GM18520 (cell line): Measurements from ENCODE around the gene NRL.
A peak's percentile ranks its signal among the peaks of the same experiment; 100 is the strongest.

Source experiments
- ATAC-seq: cut with Tn5 transposase; IDR thresholded peaks from one replicate; pipeline ENCODE4 v1.9.1; 2021; ENCODE audit not compliant: unreplicated experiment

Gene NRL

DNA sequence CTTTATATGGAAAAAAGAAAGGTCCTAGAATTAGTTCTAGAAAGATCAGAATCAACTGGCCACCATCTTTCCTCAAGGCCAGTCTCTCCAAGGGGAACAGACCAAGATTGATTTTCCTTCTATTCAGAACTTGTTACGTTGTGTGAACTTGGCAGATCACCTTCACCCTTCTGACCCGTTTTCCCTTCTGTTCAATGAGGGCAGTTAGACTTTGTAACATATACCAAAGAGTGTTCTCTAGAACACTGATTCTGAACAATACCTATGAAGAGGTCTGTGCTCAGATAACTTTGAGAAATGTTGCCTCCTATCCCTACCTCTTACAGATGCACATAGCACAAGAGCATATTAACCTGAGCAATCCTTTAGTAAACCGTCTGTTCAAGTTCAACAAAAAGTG lies 31.3 kb downstream of the NRL start:
- no peak for ATAC-seq

DNA sequence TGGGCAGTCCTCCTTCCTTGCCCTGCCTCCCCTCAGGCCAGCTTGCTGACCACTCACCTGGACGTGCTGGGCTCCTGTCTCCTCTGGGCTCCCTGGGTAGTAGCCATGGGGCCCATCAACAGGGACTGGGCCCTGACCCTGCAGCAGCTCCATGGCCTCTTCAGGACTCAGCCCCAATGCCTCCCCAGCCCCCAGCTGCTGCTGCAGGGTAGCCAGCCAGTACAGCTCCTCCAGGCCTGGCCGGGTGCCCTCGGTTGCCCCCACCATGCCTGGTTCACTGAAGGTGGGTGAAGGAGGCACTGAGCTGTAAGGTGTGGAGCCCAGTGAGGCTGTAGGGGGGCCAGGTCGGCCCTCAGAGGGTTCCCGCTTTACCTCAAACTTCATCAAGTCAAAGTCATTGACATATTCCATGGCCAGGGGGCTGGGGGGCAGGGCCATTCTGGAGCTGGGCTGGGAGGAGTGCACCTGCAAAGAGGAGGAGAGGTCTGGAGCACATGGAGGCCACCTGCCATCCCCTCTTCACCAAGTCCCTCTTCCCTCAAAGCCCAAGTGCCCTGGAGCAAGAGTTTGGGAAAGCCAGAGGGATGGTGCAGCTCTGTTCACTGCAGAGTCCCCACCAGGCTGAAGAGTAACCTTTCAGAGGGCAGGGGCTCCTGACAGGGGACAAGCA lies 32.2 kb downstream of the NRL start:
- ATAC-seq = no peak

DNA sequence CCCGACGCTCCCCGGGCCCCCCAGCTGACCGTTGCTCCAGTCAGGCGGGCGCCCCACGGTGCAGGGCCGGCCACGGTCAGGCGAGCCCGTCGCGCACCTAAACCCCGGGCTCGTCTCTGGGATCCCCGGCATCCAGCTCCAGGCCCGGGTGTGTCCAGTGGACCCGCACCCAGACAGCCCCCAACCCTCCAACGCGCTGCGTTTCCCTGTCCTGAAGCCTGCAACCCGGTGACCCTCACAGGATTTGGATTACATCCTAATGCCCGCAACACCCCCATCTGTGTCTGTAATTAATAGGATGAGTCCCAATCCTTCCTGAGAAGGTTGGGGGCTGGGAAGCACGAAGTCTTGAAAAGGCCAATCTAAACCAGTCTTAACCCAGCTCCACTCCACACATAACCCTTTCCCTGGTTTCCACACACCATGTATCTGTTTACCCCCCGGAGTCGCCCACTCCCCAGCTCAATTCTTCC lies 33.0 kb downstream of the NRL start:
- ATAC-seq = no peak

DNA sequence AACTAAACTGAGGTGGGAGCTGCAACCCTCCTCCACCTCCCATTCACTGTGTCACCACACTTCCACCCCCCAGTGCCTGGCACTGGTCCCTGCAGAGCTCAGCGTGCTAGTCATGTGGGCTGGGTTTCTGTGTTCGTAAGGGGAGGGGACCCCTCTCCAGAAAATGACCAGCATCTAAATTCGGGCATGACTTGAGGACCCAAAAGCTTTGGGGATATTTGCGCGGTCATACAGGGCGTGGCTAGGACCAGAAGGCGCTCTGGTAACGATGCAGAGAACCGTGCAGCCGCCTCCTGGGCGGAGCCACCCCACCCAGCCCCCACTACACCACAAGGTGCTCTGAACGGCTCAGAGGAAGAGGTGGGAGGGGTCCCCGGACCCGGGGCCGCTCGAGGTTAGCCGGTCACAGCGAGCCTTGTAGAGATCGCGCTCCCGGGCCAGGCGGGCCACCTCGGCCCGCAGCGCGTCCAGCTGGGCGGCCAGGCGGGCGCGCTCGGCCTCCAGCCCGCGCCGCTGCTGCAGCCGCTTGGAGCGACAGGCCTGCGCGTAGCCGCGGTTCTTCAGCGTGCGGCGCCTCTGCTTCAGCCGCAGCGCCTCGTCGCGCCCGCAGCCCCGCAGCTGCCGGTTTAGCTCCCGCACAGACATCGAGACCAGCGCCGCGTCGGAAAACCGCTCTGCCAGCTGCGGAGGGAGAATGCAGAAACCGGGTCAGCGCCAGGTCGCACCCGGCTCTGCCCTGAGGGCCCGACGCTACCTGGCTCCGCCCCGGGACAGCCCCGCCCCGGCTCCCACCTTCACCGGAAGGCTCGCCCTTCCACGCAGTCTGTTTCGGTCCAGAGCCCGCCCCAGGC lies 33.6 kb downstream of the NRL start:
- peak; percentile 76 for ATAC-seq

DNA sequence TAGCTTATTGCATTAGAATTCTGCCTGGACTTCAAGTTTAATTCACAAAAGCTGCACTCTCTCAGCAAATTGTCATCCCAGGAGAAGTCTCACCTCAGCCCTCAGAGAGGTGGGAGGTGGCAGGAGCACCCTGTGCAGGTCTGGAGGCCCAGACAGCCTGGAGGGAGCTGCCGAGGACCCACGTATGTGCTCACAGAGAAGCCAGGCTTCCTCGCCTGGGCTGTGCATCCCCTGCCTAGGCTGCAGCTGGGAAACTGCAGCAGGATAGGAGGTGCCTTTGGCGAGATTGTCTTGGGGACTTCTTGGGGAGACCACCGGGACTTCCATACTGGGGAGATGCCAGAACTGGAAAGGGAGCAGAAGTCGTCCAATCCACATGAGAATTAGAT lies 34.6 kb downstream of the NRL start:
- no peak for ATAC-seq

DNA sequence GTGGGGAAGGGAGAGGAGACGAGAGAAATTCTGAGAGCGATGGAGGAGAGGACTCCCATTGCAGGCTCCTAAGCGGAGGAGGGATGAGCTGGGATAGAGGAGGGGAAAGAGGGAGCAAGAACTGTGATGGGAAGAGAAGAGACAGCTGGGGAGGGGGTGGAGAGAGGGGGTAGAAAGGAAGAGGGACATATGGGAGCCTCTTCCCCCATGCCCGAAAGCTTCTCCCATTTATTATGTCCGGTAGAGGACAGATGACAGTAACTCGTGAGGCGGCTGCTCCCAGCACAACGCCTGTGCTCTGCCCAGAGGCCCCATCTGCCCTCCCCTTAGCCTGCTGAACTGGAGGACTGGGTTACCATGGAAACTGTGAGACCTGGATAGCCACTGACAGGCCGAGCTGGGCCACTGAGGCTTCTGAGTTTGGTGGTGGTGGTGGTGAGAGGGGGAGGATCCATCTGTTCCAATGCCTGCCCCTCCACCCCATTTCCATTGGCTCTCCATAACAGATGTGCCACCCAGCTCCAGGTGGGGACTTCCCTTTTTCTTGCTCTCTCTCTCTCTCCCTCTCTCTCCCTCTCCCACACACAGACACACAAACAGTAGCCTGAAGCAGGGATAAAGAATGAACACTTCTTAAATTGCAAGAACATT lies 35.1 kb downstream of the NRL start:
- no peak for ATAC-seq

DNA sequence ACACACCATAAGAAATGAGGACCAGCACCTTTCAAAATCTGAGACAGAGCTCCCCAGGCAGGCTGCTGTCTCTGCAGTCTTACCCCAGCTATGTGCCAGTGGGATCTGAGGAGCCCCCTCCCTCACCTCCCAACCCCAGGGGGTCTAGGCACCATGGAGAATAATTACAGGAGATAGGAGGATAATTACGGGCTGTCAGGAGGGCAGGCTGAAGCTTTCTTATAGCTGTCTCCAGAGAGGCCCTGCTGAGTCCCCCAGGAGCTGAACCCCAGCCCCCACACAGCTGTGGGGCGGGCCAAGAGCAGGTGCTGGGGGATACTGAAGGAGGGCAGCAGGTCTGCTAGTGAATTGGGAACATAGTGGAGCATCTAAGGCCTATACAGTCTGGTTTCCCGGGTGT lies 36.6 kb downstream of the NRL start:
- ATAC-seq = no peak

DNA sequence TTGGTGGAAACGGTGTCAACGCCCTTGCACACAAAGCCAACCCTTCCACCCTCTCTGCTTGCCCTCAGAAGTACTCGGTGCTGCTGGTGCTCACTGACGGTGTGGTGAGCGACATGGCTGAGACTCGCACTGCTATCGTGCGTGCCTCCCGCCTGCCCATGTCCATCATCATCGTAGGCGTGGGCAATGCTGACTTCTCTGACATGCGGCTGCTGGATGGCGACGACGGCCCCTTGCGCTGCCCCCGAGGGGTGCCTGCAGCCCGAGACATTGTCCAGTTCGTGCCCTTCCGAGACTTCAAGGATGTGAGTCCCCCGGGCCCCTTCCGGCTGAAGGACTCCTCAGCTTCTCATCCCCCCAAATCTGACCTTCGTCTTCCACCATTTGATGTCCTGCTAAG lies 37.7 kb downstream of the NRL start:
- no peak for ATAC-seq

DNA sequence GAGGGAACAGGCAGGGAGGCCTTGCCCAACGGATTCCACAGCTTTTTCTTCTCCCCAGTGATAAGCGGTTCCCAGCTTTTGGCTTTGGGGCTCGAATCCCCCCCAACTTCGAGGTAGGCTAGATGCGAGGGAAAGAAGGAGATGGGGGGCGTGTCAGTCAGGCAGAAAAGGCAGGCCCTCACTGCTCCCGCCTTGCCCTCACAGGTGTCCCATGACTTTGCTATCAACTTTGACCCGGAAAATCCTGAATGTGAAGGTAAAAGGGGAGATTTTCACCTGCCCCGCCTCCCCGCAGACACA lies 38.5 kb downstream of the NRL start:
- no peak for ATAC-seq

DNA sequence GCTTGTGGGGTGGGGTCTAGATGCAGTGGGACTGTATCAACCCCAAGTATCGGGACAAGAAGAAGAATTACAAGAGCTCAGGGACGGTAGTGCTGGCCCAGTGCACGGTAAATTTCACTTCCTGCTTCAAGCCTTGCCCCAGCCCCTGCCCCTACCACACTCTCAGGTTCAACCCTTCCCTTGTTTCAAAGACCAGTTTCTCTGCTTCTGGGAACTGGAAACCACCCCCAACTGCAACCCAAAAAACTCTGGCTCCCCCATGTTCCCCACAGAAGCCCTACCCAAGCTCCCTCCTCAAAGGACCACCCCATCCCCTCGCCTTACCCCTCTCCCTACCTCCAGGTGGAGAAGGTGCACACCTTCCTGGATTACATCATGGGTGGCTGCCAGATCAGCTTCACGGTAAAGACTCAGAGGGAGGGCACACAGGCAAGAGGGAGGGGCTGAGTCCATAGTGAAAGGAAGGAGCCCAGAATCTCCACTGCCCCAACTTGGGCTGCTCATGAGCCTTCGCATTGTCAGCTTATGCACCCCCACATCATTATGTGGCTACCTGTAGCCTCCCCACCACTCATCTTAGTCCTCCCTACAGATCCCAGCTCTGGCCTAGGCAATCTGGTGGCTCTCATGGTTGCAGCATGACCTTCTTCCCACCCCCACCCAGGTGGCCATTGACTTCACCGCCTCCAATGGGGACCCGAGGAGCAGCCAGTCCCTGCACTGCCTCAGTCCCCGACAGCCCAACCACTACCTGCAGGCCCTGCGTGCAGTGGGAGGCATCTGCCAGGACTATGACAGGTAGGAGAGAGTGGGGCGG lies 39.1 kb downstream of the NRL start:
- no peak for ATAC-seq

DNA sequence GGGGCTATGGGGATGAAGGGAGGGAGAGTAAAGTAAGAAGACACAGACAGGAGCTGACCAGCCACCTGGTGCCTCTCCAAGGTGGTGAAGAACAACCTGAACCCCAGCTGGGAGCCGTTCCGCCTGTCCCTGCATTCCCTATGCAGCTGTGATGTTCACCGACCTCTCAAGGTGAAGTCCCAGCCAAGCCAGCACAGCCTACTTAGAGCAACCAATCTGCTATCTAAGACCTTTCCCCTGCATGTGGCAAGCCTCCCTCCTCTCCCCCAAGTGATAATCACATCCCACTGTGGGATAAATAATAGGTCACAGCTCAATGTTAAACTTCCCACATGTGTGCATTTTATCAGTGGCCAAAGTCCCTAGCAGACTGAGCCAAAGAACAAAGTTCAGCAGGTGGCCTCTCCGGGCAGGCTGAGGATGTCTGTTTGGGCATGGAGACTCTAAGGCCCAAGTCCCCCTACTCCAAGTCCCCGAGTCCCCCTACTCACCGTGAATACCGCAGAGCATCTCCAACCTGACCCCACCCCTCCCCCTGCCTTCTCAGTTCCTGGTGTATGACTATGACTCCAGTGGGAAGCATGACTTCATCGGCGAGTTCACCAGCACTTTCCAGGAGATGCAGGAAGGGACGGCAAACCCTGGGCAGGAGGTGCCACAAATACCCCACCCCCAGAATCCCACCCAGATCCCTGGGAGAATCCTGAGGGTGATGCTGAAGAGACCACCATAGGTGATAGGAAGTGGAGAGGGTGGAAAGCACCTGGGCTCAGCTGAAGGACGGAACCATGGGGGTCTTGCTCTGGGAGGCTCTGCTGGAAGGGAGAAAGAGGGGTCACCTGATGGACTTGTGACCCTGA lies 39.9 kb downstream of the NRL start:
- no peak for ATAC-seq

DNA sequence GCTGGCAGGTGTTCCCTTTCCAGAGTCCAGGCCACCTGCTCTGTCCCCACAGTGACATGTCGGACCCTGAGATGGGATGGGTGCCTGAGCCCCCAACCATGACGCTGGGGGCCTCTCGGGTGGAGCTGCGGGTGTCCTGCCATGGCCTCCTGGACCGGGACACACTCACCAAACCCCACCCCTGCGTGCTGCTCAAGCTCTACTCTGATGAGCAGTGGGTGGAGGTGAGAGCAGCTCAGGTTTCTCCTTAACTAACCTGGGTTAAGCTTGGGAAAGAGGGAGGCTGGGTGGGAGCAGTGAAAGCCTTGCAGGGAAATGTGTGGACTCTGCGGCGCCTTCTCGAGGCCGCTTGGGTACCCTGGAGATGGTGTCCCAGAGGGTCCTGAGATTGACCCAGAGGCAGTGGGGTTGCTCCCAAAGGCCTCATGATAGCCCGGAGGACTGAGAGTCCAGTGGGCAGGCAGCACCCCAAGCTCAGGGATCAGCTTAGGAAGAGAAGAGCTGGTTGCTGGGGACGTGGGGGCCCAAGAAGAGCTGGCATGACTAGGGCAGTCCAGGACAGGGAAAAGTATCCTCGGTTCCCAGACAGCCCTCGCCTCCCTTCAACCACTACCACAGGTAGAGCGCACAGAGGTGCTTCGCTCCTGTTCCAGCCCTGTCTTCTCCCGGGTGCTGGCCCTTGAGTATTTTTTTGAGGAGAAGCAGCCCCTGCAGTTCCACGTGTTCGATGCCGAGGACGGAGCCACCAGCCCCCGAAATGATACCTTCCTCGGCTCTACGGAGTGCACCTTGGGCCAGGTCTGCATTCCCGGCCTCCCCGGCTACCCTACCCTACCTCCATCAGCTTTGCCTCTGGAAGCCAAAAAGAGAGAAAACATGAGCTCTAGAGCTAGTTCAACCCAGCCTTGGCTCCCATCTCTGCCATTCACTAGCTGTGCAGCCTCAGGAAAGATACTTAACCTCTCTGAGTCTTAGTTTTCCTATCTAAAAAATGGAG lies 41.6 kb downstream of the NRL start:
- no peak for ATAC-seq

DNA sequence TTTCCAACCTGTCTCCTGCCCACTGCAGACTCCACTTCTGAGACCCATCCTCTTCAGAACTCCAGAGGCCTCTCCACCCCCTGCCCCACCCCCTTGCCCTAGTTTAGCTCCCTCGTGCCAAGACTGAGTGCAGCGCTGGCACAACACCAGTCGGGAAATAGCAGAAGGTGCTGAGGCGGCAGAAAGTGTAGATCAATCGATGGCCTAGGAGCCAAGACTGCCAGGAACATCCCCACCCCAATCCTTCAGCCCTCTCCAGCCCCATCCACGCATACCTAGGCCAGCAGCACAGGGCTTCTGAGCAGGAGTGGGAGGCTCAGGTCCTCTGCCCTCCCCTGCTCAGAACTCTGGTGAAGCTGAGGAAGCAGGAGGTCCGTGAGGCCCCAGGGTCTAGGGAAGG lies 42.3 kb downstream of the NRL start:
- no peak for ATAC-seq

DNA sequence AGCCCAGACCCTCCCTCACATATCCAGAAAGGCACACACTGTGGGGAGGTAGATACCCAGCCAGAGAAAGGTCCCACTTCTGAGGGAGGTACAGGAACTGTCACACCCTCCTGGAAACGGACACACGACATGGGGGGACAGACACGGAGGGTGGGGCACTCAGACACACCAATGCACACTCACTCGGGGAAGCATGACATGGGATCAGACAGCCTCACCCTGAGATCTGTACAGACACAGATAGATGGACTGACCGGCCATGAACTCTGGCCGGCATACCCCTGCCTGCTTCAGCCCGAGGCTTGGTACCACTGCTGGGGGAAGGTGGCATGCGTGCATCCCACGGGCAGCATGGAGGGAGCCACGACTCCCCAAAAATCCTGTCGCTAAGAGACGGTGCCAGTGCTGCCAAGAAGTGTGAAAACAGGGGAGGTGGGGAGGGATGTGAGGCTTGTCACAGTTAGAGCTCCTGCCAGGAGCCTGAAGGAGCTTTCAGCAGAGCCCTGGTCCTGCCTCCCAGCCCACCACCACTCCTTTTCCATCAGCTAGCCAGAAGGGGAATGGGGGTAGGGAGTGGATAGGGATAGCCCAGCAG lies 42.8 kb downstream of the NRL start:
- ATAC-seq = no peak

DNA sequence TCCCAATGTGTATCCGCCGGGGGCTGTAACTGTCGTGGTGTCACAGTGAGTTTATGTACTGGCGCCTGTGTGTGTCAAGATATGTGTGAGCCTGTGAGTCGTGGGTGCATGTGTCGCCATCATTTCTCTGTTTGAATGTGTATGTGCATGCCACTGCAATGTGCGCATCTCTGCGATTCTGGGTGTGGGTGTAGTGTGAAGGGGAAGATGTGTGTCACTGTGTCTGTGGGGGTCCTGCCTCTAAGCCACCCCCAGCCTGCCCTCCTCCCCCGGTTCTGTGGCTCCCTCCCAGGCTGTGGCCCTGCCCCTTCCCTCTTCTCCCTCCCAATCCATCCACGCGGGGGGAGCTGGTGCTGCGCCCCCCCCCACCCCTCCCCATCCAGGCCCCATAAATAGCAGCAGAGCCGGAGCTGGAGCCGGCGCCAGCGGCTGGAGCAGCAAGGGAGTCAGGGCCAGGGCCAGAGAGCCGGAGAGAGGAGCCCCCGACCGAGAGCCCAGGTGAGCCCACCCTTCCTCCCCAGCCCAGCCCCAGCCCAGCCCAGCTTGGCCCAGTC lies 43.5 kb downstream of the NRL start, which contains the start of gene CPNE6:
TSS of gene CPNE6 (plus strand) at position 419 of the 554 bp plus-strand sequence. CDS start 1,375 bp downstream, outside the sequence.
- no peak for ATAC-seq

DNA sequence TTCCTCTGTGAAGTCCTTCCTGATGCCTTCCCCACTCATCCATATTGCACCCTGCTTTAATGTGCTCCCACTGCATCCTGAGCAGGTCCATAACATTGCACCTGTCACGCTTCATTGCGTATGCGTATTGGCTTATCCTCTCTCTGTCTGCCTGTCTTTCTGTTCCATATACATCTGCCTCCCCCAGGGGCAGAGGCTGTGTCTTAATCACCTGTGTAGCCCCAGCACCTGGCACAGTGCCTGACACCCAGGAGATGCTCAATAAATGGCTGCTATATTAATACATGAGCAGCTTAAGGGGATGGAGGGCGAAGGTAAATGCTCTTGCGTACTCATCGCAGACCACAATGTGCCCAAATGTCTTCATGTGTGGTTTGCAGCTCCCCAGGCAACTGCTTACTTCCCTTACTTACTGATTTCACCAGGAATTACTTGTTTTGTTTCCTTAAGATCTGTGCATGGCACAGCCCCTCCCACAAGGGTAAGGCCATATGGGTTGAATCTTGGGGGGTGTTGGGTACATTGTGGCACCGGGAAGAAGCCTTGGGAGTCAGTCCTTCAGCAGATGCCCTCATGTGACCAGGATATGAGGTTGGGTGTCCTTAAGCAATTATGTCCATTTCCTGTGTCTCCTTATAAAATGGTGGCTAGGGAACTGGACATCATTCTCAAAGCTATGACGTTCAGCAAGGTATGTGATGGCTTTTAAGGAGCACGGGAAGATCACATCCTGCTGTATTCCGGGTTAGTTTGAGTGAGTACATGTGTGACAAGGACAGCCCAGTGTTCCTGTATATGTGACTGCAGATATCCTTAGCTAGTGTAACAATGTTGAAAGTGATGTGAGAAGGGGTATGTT lies 44.2 kb downstream of the NRL start:
- no peak for ATAC-seq

DNA sequence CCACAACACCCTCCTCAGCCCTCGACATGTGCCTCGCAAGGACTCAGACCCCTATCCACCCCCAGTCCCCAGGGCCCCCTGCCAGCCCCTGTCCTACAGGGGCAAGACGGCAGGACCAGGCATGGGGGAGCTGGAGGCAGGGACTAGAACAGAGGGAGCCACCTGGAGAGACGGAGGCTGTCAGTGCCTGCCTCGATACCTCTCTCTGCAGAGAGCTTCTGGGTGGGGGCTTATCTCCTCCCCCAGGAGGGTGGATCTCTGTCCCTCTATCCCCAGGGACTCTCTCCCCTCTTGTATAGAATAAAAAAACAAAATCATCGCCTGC lies 45.4 kb downstream of the NRL start:
- ATAC-seq = no peak
